LNCAP (cell line): Measurements from ENCODE around the gene SULT1C3.

Source experiments
- TF ChIP-seq, protein P1 (sequence below): fragments of 450-650 bp; IDR thresholded peaks from 2 replicates; pipeline ENCODE4 v1.5.1; 2017; ENCODE audit warnings: mild to moderate bottlenecking

The SULT1C3 gene

DNA sequence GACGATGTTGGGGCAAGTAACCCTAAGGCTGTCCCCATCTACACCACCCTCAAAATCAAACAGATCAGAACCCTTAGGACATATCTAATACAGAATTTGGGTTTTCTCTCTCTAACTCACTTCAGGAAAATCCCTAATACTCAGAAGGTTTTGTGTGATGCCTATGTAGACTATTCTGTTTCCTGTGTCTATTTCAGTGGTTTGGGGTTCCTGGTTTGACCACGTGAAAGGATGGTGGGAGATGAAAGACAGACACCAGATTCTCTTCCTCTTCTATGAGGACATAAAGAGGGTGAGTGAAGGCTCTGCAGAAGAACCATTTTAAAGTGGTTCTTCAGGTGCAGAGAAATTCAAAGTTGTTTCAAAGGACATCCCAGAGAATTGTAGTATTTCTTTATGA lies 65.2 kb downstream of the SULT1C3 start:
- TF ChIP-seq, protein P1, sequence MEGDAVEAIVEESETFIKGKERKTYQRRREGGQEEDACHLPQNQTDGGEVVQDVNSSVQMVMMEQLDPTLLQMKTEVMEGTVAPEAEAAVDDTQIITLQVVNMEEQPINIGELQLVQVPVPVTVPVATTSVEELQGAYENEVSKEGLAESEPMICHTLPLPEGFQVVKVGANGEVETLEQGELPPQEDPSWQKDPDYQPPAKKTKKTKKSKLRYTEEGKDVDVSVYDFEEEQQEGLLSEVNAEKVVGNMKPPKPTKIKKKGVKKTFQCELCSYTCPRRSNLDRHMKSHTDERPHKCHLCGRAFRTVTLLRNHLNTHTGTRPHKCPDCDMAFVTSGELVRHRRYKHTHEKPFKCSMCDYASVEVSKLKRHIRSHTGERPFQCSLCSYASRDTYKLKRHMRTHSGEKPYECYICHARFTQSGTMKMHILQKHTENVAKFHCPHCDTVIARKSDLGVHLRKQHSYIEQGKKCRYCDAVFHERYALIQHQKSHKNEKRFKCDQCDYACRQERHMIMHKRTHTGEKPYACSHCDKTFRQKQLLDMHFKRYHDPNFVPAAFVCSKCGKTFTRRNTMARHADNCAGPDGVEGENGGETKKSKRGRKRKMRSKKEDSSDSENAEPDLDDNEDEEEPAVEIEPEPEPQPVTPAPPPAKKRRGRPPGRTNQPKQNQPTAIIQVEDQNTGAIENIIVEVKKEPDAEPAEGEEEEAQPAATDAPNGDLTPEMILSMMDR, result no peak

DNA sequence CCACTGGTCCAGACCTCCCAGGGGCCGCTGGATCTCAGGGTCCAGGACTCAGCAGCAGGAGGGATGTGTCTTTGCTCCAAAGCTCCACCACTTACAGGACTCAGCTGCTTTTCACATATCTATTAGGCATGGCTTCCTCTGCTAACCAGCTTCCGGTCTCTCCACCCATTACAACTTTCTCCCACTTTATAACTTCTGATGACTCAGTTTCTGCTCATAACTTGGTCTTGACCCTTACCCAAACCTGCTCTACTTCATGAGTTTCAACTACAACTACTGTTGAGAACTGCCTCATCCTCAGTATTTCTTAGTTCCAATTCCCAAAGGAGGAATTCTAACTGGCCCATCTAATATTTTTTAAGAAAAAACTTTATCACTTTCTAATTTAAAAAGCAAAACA lies 66.1 kb downstream of the SULT1C3 start:
- TF ChIP-seq, protein P1, result no peak

- TF ChIP-seq, protein P1, result no peak
Measured at GRCh38 chr2:108309903-108310302, 70.1 kb downstream of the SULT1C3 start.
